ENCODE data around the gene TIMP4.

Gene TIMP4

DNA sequence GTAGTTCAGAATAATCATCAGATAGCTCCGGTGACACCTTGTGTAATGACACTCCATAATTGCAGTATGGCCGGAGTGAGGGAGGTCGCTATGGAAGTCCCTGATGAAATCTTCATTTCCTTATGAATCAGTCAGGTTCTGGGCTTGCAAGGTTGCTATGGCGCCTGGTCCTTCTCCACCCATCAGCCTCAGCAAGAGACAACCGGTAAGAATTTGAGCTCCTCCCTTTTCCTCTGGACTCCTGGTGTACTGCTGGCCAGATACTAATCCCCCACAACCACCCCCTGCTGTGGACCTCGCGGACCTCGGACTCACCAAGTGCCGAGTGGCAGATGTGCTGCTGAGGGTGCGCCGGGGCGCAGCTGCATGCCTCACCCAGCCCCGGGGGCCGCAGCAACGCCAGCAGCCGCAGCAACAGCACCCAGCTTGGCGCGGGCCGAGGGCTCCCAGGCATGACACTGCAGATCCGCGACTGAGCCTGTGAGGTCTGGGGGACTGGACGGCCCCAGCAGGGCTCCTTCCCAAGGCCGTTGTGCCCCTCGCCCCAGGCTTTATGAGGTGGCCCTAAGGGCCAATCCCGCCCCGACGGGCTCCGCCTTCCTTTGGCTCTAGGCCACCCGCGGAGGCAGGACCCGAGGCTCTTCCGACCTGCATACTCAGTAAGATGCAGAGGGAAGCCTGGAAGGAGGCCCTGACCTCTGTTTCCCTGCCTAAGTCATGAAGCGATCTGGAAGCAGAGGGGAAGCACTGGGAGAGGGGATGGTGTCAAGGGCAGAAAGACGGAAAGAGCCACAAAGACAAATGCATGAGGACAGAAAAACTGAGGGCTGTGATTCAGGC lies at the start of gene TIMP4:
Gene TIMP4 (minus strand): TSS at position 526 of the 840 bp plus-strand sequence. CDS start 72 bp downstream, at position 454.
- no peak for ATAC-seq (ENCODE audit: low read depth)
- no peak for DNase-seq (ENCODE audit: low spot score in 2 of 2)

DNA sequence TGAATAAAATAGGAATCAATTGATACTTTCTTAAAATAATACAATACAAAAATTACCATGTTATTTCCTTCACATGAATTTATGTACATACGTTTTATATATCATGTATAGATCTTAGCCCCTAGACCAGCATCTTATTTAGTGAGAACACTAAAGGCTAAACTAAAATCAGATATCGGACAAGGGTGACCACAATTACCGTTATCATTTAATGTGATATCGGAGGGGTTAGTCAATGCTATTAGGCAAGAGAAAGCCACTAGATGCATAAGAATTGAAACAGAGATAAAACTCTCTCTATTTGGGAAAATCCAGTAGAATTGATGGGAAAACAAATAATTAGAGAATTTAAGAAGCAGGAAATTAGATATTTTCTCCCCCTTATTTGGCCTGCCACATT lies 46.5 kb upstream of the TIMP4 start:
- no peaks in the 10 kb centered on the region for H3K4me1 Mint-ChIP-seq
- DNase-seq (ENCODE audit: low spot score in 2 of 2) (no peak), ATAC-seq (ENCODE audit: low read depth) (no peak)
- no peak overlapping the region for H3K4me3 Mint-ChIP-seq
- no peaks in the 10 kb centered on the region for H3K27me3 Mint-ChIP-seq
- no peaks in the 10 kb centered on the region for H3K36me3 Mint-ChIP-seq
- H3K27ac Mint-ChIP-seq, result no peak overlapping the region
- peaks cover 6% of the 10 kb centered on the region for H3K9me3 Mint-ChIP-seq

More for the DNA sequence above, at the start of gene TIMP4:
- Mint-ChIP-seq H3K4me1 (no peaks in the 10 kb centered on the region), H3K27me3 (peaks cover 11% of the 10 kb centered on the region), H3K36me3 (no peaks in the 10 kb centered on the region), H3K4me3 (no peak within 1 kb of the TSS), H3K27ac (no peak within 1 kb of the TSS), H3K9me3 (no peaks in the 10 kb centered on the region)

DNA sequence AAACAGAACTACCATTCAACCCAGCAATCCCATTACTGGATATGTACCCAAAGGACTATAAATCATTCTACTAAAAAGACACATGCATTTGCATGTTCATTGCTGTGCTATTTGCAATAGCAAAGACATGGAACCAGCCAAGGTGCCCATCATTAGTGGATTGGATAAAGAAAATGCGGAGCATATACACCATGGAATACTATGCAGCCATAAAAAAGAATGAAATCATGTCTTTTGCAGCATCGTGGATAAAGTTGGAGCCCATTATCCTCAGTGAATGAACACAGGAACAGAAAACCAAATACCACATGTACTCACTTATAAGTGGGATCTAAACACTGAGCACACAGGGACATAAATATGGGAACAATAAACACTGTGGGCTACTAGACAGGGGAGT lies 43.1 kb upstream of the TIMP4 start:
- Mint-ChIP-seq H3K9me3 (peaks cover 1% of the 10 kb centered on the region), H3K27ac (no peak overlapping the region), H3K27me3 (no peaks in the 10 kb centered on the region), H3K36me3 (no peaks in the 10 kb centered on the region), H3K4me3 (no peak overlapping the region), H3K4me1 (no peaks in the 10 kb centered on the region)
- ATAC-seq (ENCODE audit: low read depth) (no peak), DNase-seq (ENCODE audit: low spot score in 2 of 2) (no peak)

DNA sequence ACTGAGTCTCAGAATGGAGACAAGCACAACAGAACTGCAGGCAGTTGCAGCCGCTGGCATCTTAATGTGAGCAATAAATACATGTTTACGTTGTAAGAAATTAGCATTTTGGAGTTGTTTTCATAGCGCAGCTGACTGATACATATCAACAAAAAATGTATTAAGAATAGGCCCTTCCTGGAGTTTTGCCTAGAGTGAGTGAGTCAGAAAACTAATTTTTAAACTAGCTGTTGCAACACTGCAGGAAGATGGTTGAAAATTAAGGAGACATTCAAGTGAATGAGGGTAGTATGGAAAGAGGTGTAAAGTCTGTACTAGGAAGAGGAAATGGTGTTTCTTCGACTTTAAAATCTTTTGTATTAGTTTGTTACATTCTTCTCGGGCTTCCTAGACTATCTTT lies 39.6 kb upstream of the TIMP4 start:
- Mint-ChIP-seq H3K4me3 (no peak overlapping the region), H3K36me3 (no peaks in the 10 kb centered on the region), H3K9me3 (no peaks in the 10 kb centered on the region), H3K4me1 (peaks cover 6% of the 10 kb centered on the region), H3K27ac (no peak overlapping the region), H3K27me3 (no peaks in the 10 kb centered on the region)
- ATAC-seq (ENCODE audit: low read depth) (no peak), DNase-seq (ENCODE audit: low spot score in 2 of 2) (no peak)

DNA sequence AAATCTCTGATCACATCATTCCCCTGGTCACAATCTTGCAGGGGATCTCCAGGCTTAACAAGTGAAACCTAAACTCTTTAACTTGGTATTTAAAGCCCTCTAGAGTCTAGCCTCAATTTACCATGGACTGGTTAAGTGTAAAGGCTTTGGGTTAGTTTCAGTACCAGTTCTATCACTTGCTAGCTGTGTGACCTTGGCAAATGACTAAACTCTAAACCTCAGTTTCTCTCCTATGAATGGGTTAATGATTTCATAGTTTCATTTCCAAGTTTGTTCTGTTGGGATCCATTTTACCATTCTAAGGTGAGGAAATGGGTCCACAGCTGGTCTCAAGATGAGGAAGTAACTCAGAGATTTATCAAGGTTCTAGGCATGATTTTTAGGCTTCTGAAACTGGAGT lies 38.8 kb upstream of the TIMP4 start:
- H3K4me1 Mint-ChIP-seq, result peaks cover 6% of the 10 kb centered on the region
- no peak overlapping the region for H3K4me3 Mint-ChIP-seq
- no peak for DNase-seq (ENCODE audit: low spot score in 2 of 2)

DNA sequence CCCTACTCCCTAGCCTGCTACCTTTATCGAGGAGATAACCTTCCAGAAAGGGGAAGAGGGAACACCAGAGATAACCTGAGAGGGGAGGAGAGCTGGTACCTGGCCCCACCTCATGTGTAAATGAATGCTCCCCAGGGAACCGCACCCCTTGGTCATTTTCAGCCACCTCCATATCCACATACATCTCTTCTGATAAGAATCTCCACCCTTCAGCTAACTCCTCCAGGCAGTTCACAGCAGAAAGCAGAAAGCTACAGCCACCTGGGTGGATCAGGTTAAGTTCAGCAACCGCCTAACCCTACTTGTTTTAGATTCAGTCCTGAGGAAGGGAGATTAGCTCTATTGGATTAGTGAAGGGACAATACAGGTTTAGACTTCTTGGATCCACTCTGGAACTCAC lies 38.0 kb upstream of the TIMP4 start:
- H3K36me3 Mint-ChIP-seq, result no peaks in the 10 kb centered on the region
- H3K27me3 Mint-ChIP-seq, result no peaks in the 10 kb centered on the region
- H3K4me3 Mint-ChIP-seq, result no peak overlapping the region
- no peak for DNase-seq (ENCODE audit: low spot score in 2 of 2)
- peaks cover 10% of the 10 kb centered on the region for H3K4me1 Mint-ChIP-seq
- no peak for ATAC-seq (ENCODE audit: low read depth)
- no peak overlapping the region for H3K27ac Mint-ChIP-seq
- no peaks in the 10 kb centered on the region for H3K9me3 Mint-ChIP-seq

More for the DNA sequence above, 38.8 kb upstream of the TIMP4 start:
- Mint-ChIP-seq H3K36me3 (no peaks in the 10 kb centered on the region), H3K9me3 (no peaks in the 10 kb centered on the region), H3K27ac (no peak overlapping the region), H3K27me3 (no peaks in the 10 kb centered on the region)
- ATAC-seq (ENCODE audit: low read depth), result no peak

DNA sequence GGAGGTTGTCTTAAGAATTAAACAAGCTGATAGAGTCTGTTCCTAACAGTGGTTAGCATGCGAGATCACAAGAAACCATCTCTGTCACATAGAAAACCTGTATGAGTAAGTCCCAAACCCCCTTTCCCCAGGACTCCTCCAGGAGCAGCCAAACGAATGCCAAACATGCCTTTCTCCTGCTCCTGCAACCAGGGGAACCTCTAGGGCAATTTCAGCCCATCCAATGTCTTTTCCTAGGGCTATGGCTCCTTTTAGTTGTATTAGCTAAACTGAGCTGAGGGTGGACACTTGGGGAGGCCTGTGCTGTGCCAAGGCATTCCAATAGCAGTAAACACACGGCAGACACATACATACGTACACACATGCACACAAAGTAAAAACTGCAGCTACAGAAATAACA lies 36.5 kb upstream of the TIMP4 start:
- Mint-ChIP-seq H3K36me3 (no peaks in the 10 kb centered on the region), H3K4me3 (no peak overlapping the region), H3K4me1 (peaks cover 10% of the 10 kb centered on the region), H3K27me3 (no peaks in the 10 kb centered on the region), H3K27ac (no peak overlapping the region), H3K9me3 (no peaks in the 10 kb centered on the region)
- no peak for ATAC-seq (ENCODE audit: low read depth)
- no peak for DNase-seq (ENCODE audit: low spot score in 2 of 2)

DNA sequence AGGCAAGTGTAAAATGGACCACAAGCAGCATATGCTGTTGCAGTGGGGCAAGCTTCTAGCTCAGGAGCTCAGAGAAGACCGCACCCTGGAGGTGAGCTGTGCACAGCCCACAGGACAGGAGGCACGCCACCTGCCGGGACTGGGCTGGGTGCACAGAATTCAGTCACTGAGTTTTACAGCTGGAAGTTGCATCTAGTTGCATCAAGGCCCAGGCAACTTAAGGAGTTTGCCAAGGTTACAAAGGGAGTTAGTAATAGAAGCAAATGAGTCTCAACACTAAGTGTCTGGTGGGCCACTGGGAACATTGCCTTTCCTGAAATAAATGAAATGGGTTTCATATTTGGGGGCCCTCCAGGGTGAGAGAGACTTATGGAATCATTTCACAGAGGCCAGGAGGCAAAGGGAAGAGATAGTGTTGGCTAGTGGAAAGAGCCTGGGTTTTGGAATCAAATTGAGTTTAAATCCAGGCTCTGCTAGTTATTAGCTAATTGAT lies 36.0 kb upstream of the TIMP4 start:
- Mint-ChIP-seq H3K36me3 (no peaks in the 10 kb centered on the region), H3K27ac (no peak overlapping the region), H3K27me3 (no peaks in the 10 kb centered on the region), H3K4me3 (no peak overlapping the region), H3K4me1 (peaks cover 10% of the 10 kb centered on the region), H3K9me3 (no peaks in the 10 kb centered on the region)
- ATAC-seq (ENCODE audit: low read depth) (peak; percentile 63), DNase-seq (ENCODE audit: low spot score in 2 of 2) (no peak)

DNA sequence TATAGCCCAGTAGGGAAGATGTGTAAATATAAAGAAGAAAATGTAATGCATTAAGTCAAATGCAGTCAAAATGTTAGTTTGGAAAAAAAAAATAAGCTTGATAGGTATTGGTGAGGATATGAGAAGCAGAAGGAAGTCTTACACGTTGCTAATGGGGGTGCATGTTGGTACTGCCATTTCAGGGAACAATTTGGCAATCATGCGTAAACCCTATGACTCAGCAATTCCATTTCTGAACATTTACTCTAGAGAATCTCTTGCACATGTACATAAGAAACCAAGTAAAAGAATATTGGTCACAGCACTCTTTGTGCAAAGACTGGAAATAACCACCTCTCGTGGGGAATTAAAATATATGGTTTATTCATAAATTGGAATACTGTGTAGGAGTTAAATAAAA lies 35.5 kb upstream of the TIMP4 start:
- Mint-ChIP-seq H3K4me1 (peaks cover 10% of the 10 kb centered on the region), H3K4me3 (no peak overlapping the region), H3K9me3 (no peaks in the 10 kb centered on the region), H3K36me3 (no peaks in the 10 kb centered on the region), H3K27me3 (no peaks in the 10 kb centered on the region), H3K27ac (no peak overlapping the region)
- no peak for ATAC-seq (ENCODE audit: low read depth)
- no peak for DNase-seq (ENCODE audit: low spot score in 2 of 2)

DNA sequence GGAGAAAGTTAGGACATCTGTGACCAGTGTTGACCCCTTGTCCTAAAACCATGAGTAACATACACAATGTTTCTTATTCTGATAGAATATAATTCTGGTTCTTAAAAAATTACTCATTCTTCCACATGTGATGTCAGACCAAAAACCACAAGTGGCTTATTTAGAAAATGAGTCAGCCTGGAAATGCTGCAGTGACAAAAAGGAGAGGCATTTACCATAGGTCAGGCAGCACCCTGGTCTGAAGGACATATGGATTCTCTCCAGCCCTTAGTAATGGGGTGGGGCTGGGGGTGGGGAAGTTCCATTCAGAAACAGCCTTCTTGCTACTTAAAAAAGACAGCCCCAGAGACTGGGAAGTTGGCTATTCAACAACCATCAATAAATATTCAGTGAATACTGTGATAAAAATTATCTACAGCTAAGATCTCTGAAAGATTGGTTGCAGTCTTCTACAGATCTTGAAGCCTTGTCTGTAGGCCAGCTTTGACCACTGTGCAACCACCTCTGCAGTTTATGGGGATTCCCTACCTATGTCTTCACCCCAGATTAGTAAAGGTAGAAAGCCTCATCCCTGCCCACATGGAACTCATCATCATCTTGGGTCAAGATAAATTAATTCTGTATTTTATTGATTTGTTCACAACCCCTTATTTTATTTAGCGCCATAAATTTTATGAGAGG lies 34.9 kb upstream of the TIMP4 start:
- Mint-ChIP-seq H3K9me3 (no peaks in the 10 kb centered on the region), H3K27me3 (no peaks in the 10 kb centered on the region), H3K36me3 (no peaks in the 10 kb centered on the region), H3K4me1 (peaks cover 10% of the 10 kb centered on the region), H3K4me3 (no peak overlapping the region), H3K27ac (no peak overlapping the region)
- ATAC-seq (ENCODE audit: low read depth) (no peak), DNase-seq (ENCODE audit: low spot score in 2 of 2) (no peak)

DNA sequence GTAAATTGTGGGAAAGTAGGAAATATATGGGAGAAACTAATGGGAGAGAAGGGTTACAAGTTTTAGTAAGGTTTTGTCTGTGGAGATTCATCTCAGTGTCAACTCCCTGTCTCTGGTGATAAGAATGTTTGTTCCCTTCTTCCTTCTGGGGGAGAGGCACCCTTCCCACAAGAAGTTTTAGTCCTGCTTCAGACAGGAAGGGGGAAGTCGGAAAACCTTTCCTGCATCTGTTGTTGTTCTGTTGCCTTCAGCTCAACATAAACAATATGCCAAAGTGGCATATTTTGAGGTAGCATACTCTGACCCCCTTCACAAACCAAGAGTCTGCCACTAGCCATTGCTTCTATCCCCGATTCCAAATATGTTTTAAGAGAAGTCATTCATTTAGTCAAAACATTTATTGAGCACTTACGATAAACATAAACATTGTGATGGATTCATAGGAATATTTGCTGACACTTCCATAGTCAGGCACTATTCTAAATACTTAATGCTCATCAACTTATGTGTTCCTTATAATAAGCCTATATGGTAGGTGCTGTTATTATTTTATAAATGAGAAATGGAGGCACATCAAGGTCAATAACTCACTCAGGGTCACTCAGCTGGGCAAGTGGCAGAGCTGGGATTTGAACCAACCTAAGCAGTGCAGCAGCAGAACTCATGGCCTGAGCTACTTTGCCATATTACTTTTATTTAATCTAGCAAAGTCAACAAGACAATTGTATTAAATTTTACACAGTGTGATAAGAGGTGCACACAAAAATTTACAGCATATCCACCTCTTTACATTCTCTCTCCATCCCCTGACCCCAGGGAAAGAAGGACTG lies 34.2 kb upstream of the TIMP4 start:
- H3K36me3 Mint-ChIP-seq, result no peaks in the 10 kb centered on the region
- peaks cover 12% of the 10 kb centered on the region for H3K4me1 Mint-ChIP-seq

DNA sequence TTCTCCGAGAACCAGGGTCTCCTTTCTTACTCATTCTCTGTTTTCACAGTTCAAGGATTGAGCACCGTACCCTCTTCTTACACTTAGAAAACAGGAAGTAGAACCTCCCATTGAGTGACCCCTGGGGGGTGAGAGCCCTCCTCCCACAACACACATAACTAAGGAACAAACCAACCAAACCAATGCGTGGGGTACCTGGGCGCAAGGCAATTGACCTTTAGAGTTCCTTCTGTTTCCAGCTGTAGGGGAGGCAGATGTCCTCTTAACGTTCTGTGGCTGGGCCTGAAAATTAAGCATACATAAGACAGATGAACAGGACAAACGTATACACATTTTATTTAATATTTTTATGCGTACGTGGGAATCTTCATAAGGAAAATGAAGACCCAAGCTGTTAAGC lies 33.5 kb upstream of the TIMP4 start:
- ATAC-seq (ENCODE audit: low read depth), result no peak

More for the DNA sequence above, 34.2 kb upstream of the TIMP4 start:
- no peak overlapping the region for H3K4me3 Mint-ChIP-seq
- no peak overlapping the region for H3K27ac Mint-ChIP-seq
- DNase-seq (ENCODE audit: low spot score in 2 of 2) (no peak), ATAC-seq (ENCODE audit: low read depth) (no peak)
- H3K9me3 Mint-ChIP-seq, result no peaks in the 10 kb centered on the region
- no peaks in the 10 kb centered on the region for H3K27me3 Mint-ChIP-seq

DNA sequence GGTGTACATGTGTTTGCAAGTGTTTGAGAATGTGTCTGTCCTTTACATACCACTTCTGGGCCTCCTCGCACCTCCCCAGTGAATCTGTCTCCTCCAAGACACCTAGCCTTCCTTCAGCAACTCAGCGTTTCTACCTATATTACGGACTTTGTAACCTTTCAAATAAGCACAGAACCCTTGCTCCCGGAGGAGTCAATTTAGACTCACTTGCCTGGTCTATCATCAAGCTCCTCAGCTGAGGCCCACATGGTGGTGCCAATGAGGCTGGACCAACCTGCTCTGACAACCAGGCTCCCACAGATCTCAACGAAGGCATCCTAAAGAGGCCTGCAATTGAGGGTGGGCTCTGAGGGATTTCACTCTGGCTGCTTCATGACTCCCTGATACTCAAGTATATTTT lies 32.8 kb upstream of the TIMP4 start:
- no peak for DNase-seq (ENCODE audit: low spot score in 2 of 2)
- H3K27ac Mint-ChIP-seq, result no peak overlapping the region
- peaks cover 17% of the 10 kb centered on the region for H3K4me1 Mint-ChIP-seq
- no peak overlapping the region for H3K4me3 Mint-ChIP-seq
- no peak for ATAC-seq (ENCODE audit: low read depth)
- H3K36me3 Mint-ChIP-seq, result no peaks in the 10 kb centered on the region
- H3K27me3 Mint-ChIP-seq, result no peaks in the 10 kb centered on the region
- no peaks in the 10 kb centered on the region for H3K9me3 Mint-ChIP-seq

More for the DNA sequence above, 33.5 kb upstream of the TIMP4 start:
- no peak overlapping the region for H3K4me3 Mint-ChIP-seq
- peaks cover 17% of the 10 kb centered on the region for H3K4me1 Mint-ChIP-seq
- DNase-seq (ENCODE audit: low spot score in 2 of 2), result no peak
- no peaks in the 10 kb centered on the region for H3K9me3 Mint-ChIP-seq
- no peak overlapping the region for H3K27ac Mint-ChIP-seq
- no peaks in the 10 kb centered on the region for H3K36me3 Mint-ChIP-seq
- H3K27me3 Mint-ChIP-seq, result no peaks in the 10 kb centered on the region

DNA sequence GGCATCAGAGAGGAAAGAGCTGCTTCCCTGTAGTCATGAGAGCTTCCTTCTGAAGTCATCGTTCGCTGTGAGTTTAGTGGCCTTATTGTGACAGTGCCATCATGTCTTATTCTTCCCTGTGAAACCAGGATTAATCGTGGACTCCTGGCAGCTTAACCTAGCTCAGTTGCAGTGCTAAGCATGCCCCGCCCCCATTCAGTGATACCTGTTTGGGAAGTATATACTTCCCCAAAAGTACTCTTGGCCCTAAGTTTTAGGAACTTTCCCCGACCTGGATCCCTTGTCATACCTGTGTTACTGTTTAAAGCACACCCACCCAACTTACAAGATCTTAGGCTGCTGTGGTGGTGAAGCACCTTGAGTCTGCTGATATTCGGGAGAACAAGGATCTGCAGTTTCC lies 32.1 kb upstream of the TIMP4 start:
- Mint-ChIP-seq H3K27ac (no peak overlapping the region), H3K4me1 (peaks cover 17% of the 10 kb centered on the region), H3K9me3 (no peaks in the 10 kb centered on the region), H3K27me3 (no peaks in the 10 kb centered on the region), H3K4me3 (no peak overlapping the region), H3K36me3 (no peaks in the 10 kb centered on the region)
- ATAC-seq (ENCODE audit: low read depth) (no peak), DNase-seq (ENCODE audit: low spot score in 2 of 2) (no peak)
